HG03108 (cell line): ENCODE results near the gene CARMIL1.

Source experiments
- ATAC-seq: cut with Tn5 transposase; IDR thresholded peaks from one replicate; pipeline ENCODE4 v1.9.1; 2021; ENCODE audit warnings: moderate library complexity; ENCODE audit not compliant: unreplicated experiment

Gene CARMIL1

GRCh38 chr6:25601800-25602673, 322.9 kb downstream of the CARMIL1 start:
- ATAC-seq = no peak

- no peak for ATAC-seq
These were observed 323.5 kb downstream of the CARMIL1 start for GRCh38 chr6:25602674-25602982.

GRCh38 chr6:25603251-25603650, 324.1 kb downstream of the CARMIL1 start:
- ATAC-seq = no peak

GRCh38 chr6:25606151-25606550, 327.0 kb downstream of the CARMIL1 start:
- ATAC-seq = no peak

GRCh38 chr6:25608558-25609174, 329.5 kb downstream of the CARMIL1 start:
- no peak for ATAC-seq

- ATAC-seq = no peak
These were observed 333.5 kb downstream of the CARMIL1 start for GRCh38 chr6:25612666-25613065.

GRCh38 chr6:25613415-25613814, 334.2 kb downstream of the CARMIL1 start:
- ATAC-seq = no peak

- no peak for ATAC-seq
These were observed 334.9 kb downstream of the CARMIL1 start for GRCh38 chr6:25614052-25614451.

GRCh38 chr6:25615471-25615870, 336.3 kb downstream of the CARMIL1 start:
- no peak for ATAC-seq

GRCh38 chr6:25617997-25618396, 338.8 kb downstream of the CARMIL1 start:
- ATAC-seq = no peak

- ATAC-seq = no peak
These were observed 340.0 kb downstream of the CARMIL1 start for GRCh38 chr6:25619217-25619616.

GRCh38 chr6:25620391-25620790, 341.2 kb downstream of the CARMIL1 start:
- no peak for ATAC-seq

- ATAC-seq = no peak
These were observed 343.9 kb downstream of the CARMIL1 start for GRCh38 chr6:25623065-25623464.

- ATAC-seq = no peak
These were observed 344.7 kb downstream of the CARMIL1 start for GRCh38 chr6:25623879-25624278.

- no peak for ATAC-seq
These were observed 347.8 kb downstream of the CARMIL1 start for GRCh38 chr6:25627001-25627400.

GRCh38 chr6:25628471-25629197, 349.5 kb downstream of the CARMIL1 start:
- no peak for ATAC-seq

GRCh38 chr6:25629198-25629576, 350.0 kb downstream of the CARMIL1 start:
- ATAC-seq = no peak

GRCh38 chr6:25630508-25631278, 351.5 kb downstream of the CARMIL1 start:
- no peak for ATAC-seq

GRCh38 chr6:25635886-25636317, 356.7 kb downstream of the CARMIL1 start:
- no peak for ATAC-seq

- no peak for ATAC-seq
These were observed 358.0 kb downstream of the CARMIL1 start for GRCh38 chr6:25637211-25637610.

GRCh38 chr6:25637960-25638434, 358.8 kb downstream of the CARMIL1 start:
- no peak for ATAC-seq
